NK-92 (cell line): ENCODE results near the gene MCF2L2.
"Not testable (repeated sequence)": the region's sequence is repeated elsewhere in the genome, so short reads cannot be mapped to it uniquely, and the experiment has no call there.

Experiments used
- DNase-seq: peaks from one replicate; lab custom pipeline; 2025; ENCODE audit not compliant: unreplicated experiment; lab: John Stamatoyannopoulos, UW

Gene MCF2L2

GRCh38 chr3:183428447-183429211 is at the start of gene MCF2L2:
Gene MCF2L2, minus strand, starts transcription at chr3:183428619. Its CDS starts 642 bp downstream, at chr3:183427977.
- DNase-seq: no peak

GRCh38 chr3:183477801-183478456 is 49.5 kb upstream of the MCF2L2 start:
- DNase-seq: no peak

- not testable (repeated sequence) for DNase-seq
Observed at GRCh38 chr3:183475764-183476162, 47.3 kb upstream of the MCF2L2 start.

- DNase-seq: no peak
Observed at GRCh38 chr3:183475016-183475763, 46.8 kb upstream of the MCF2L2 start.

- DNase-seq: no peak
Observed at GRCh38 chr3:183473969-183474368, 45.5 kb upstream of the MCF2L2 start.

GRCh38 chr3:183472155-183472554 is 43.7 kb upstream of the MCF2L2 start:
- no peak for DNase-seq

- DNase-seq: no peak
Observed at GRCh38 chr3:183468424-183468823, 40.0 kb upstream of the MCF2L2 start.

GRCh38 chr3:183466575-183466974 is 38.2 kb upstream of the MCF2L2 start:
- DNase-seq: no peak

- not testable (repeated sequence) for DNase-seq
Observed at GRCh38 chr3:183465710-183466109, 37.3 kb upstream of the MCF2L2 start.

- DNase-seq: no peak
Observed at GRCh38 chr3:183464480-183464879, 36.1 kb upstream of the MCF2L2 start.

- DNase-seq: no peak
Observed at GRCh38 chr3:183460081-183461055, 31.9 kb upstream of the MCF2L2 start.

GRCh38 chr3:183455089-183455488 is 26.7 kb upstream of the MCF2L2 start:
- DNase-seq: no peak

GRCh38 chr3:183454064-183454463 is 25.6 kb upstream of the MCF2L2 start:
- no peak for DNase-seq

- no peak for DNase-seq
Observed at GRCh38 chr3:183449791-183450190, 21.4 kb upstream of the MCF2L2 start.

- DNase-seq: no peak
Observed at GRCh38 chr3:183449391-183449790, 21.0 kb upstream of the MCF2L2 start.

- DNase-seq: no peak
Observed at GRCh38 chr3:183448369-183449128, 20.1 kb upstream of the MCF2L2 start.

GRCh38 chr3:183447206-183448001 is 19.0 kb upstream of the MCF2L2 start:
- DNase-seq: no peak

- DNase-seq: no peak
Observed at GRCh38 chr3:183446838-183447205, 18.4 kb upstream of the MCF2L2 start.

- no peak for DNase-seq
Observed at GRCh38 chr3:183444748-183445147, 16.3 kb upstream of the MCF2L2 start.
